Measurements from ENCODE around the gene IGSF3.

The IGSF3 gene

GRCh38 chr1:116708255-116708900, 40.8 kb upstream of the IGSF3 start:
- no peaks in the 10 kb centered on the region for H3K9me3 ChIP-seq (ENCODE audit: low read depth, low read length)
- TF ChIP-seq FOXP2 (optimal IDR thresholded peaks at IDR 0.05; ENCODE audit: control extremely low read depth, extremely low read length, insufficient read depth): no peak
- TF ChIP-seq EZH2 (IDR thresholded peaks at IDR 0.05): no peak
- no peak for TF ChIP-seq POLR2AphosphoS5 (IDR thresholded peaks at IDR 0.05; ENCODE audit: borderline replicate concordance, low read depth, low read length)
- H3K9ac ChIP-seq (ENCODE audit: insufficient read length): no peak overlapping the region
- H3K4me3 ChIP-seq: no peak overlapping the region
- no peak for DNase-seq (ENCODE audit: low read depth, low spot score)
- H3K27ac ChIP-seq: no peak overlapping the region
- no peaks in the 10 kb centered on the region for H3K36me3 ChIP-seq (ENCODE audit: insufficient read depth, low read length)

GRCh38 chr1:116706841-116707240, 39.3 kb upstream of the IGSF3 start:
- no peak overlapping the region for H3K9ac ChIP-seq (ENCODE audit: insufficient read length)
- H3K27ac ChIP-seq: no peak overlapping the region
- H3K9me3 ChIP-seq (ENCODE audit: low read depth, low read length): no peaks in the 10 kb centered on the region
- no peak for TF ChIP-seq POLR2AphosphoS5 (IDR thresholded peaks at IDR 0.05; ENCODE audit: borderline replicate concordance, low read depth, low read length)
- no peak for TF ChIP-seq EZH2 (IDR thresholded peaks at IDR 0.05)
- no peak for TF ChIP-seq FOXP2 (optimal IDR thresholded peaks at IDR 0.05; ENCODE audit: control extremely low read depth, extremely low read length, insufficient read depth)
- DNase-seq (ENCODE audit: low read depth, low spot score): no peak
- no peaks in the 10 kb centered on the region for H3K36me3 ChIP-seq (ENCODE audit: insufficient read depth, low read length)
- no peak overlapping the region for H3K4me3 ChIP-seq

GRCh38 chr1:116706123-116706522, 38.6 kb upstream of the IGSF3 start:
- H3K36me3 ChIP-seq (ENCODE audit: insufficient read depth, low read length): no peaks in the 10 kb centered on the region
- no peak overlapping the region for H3K4me3 ChIP-seq
- TF ChIP-seq FOXP2 (optimal IDR thresholded peaks at IDR 0.05; ENCODE audit: control extremely low read depth, extremely low read length, insufficient read depth) (no peak), EZH2 (IDR thresholded peaks at IDR 0.05) (no peak), POLR2AphosphoS5 (IDR thresholded peaks at IDR 0.05; ENCODE audit: borderline replicate concordance, low read depth, low read length) (no peak)
- no peak overlapping the region for H3K27ac ChIP-seq
- DNase-seq (ENCODE audit: low read depth, low spot score): no peak
- no peaks in the 10 kb centered on the region for H3K9me3 ChIP-seq (ENCODE audit: low read depth, low read length)
- no peak overlapping the region for H3K9ac ChIP-seq (ENCODE audit: insufficient read length)

GRCh38 chr1:116704278-116704677, 36.7 kb upstream of the IGSF3 start:
- Histone ChIP-seq H3K9ac (ENCODE audit: insufficient read length) (no peak overlapping the region), H3K27ac (no peak overlapping the region), H3K36me3 (ENCODE audit: insufficient read depth, low read length) (no peaks in the 10 kb centered on the region), H3K4me3 (no peak overlapping the region), H3K9me3 (ENCODE audit: low read depth, low read length) (no peaks in the 10 kb centered on the region)
- DNase-seq (ENCODE audit: low read depth, low spot score): no peak
- no peak for TF ChIP-seq POLR2AphosphoS5 (IDR thresholded peaks at IDR 0.05; ENCODE audit: borderline replicate concordance, low read depth, low read length)
- TF ChIP-seq FOXP2 (optimal IDR thresholded peaks at IDR 0.05; ENCODE audit: control extremely low read depth, extremely low read length, insufficient read depth): no peak
- no peak for TF ChIP-seq EZH2 (IDR thresholded peaks at IDR 0.05)

- Histone ChIP-seq H3K36me3 (ENCODE audit: insufficient read depth, low read length) (no peaks in the 10 kb centered on the region), H3K27ac (peak overlapping the region; percentile 80), H3K9me3 (ENCODE audit: low read depth, low read length) (no peaks in the 10 kb centered on the region), H3K9ac (ENCODE audit: insufficient read length) (no peak overlapping the region), H3K4me3 (no peak overlapping the region)
- no peak for TF ChIP-seq EZH2 (IDR thresholded peaks at IDR 0.05)
- no peak for TF ChIP-seq POLR2AphosphoS5 (IDR thresholded peaks at IDR 0.05; ENCODE audit: borderline replicate concordance, low read depth, low read length)
- no peak for TF ChIP-seq FOXP2 (optimal IDR thresholded peaks at IDR 0.05; ENCODE audit: control extremely low read depth, extremely low read length, insufficient read depth)
- DNase-seq (ENCODE audit: low read depth, low spot score): no peak
These were observed 32.1 kb upstream of the IGSF3 start for GRCh38 chr1:116699605-116700004.

- no peak for DNase-seq (ENCODE audit: low read depth, low spot score)
- TF ChIP-seq POLR2AphosphoS5 (IDR thresholded peaks at IDR 0.05; ENCODE audit: borderline replicate concordance, low read depth, low read length) (no peak), EZH2 (IDR thresholded peaks at IDR 0.05) (no peak), FOXP2 (optimal IDR thresholded peaks at IDR 0.05; ENCODE audit: control extremely low read depth, extremely low read length, insufficient read depth) (no peak)
- Histone ChIP-seq H3K36me3 (ENCODE audit: insufficient read depth, low read length) (no peaks in the 10 kb centered on the region), H3K9me3 (ENCODE audit: low read depth, low read length) (no peaks in the 10 kb centered on the region), H3K27ac (peak overlapping the region; percentile 93; the same call in 1 of the 2 replicates), H3K9ac (ENCODE audit: insufficient read length) (no peak overlapping the region), H3K4me3 (no peak overlapping the region; the same call in 1 of the 2 replicates)
These were observed 30.7 kb upstream of the IGSF3 start for GRCh38 chr1:116698244-116698595.

- H3K9ac ChIP-seq (ENCODE audit: insufficient read length): no peak overlapping the region
- no peaks in the 10 kb centered on the region for H3K9me3 ChIP-seq (ENCODE audit: low read depth, low read length)
- DNase-seq (ENCODE audit: low read depth, low spot score): no peak
- H3K4me3 ChIP-seq: peak overlapping the region; percentile 73
- TF ChIP-seq EZH2 (IDR thresholded peaks at IDR 0.05): no peak
- no peak for TF ChIP-seq FOXP2 (optimal IDR thresholded peaks at IDR 0.05; ENCODE audit: control extremely low read depth, extremely low read length, insufficient read depth)
- TF ChIP-seq POLR2AphosphoS5 (IDR thresholded peaks at IDR 0.05; ENCODE audit: borderline replicate concordance, low read depth, low read length): no peak
- H3K27ac ChIP-seq: peak overlapping the region; percentile 93
- H3K36me3 ChIP-seq (ENCODE audit: insufficient read depth, low read length): no peaks in the 10 kb centered on the region
These were observed 30.2 kb upstream of the IGSF3 start for GRCh38 chr1:116697548-116698243.

- Histone ChIP-seq H3K4me3 (no peak overlapping the region), H3K9ac (ENCODE audit: insufficient read length) (no peak overlapping the region), H3K36me3 (ENCODE audit: insufficient read depth, low read length) (no peaks in the 10 kb centered on the region), H3K9me3 (ENCODE audit: low read depth, low read length) (no peaks in the 10 kb centered on the region), H3K27ac (peak overlapping the region; percentile 47)
- DNase-seq (ENCODE audit: low read depth, low spot score): no peak
- TF ChIP-seq POLR2AphosphoS5 (IDR thresholded peaks at IDR 0.05; ENCODE audit: borderline replicate concordance, low read depth, low read length): no peak
- no peak for TF ChIP-seq EZH2 (IDR thresholded peaks at IDR 0.05)
- no peak for TF ChIP-seq FOXP2 (optimal IDR thresholded peaks at IDR 0.05; ENCODE audit: control extremely low read depth, extremely low read length, insufficient read depth)
These were observed 27.0 kb upstream of the IGSF3 start for GRCh38 chr1:116694524-116694923.
